PFSK-1 (cell line): ENCODE measurements around the gene TBC1D3B. TPM values are rescaled to one million over a fixed set of nuclear protein-coding genes. Genes with fewer than 3 reads are reported as not detected.
"Not testable (repeated sequence)": the region's sequence is repeated elsewhere in the genome, so short reads cannot be mapped to it uniquely, and the experiment has no call there.

Experiments used
- FOXP2 ChIP-seq: optimal IDR thresholded peaks from 2 replicates; pipeline ENCODE3; 2011; ENCODE audit warnings: borderline replicate concordance, control low read depth, inconsistent platforms; ENCODE audit not compliant: insufficient read depth; ENCODE audit errors: extremely low read length, extremely low read depth
- POLR2AphosphoS5 ChIP-seq: IDR thresholded peaks from 2 replicates; pipeline ENCODE4 v1.6.1; 2012; ENCODE audit warnings: low read depth, mild to moderate bottlenecking, control low read depth, low read length, moderate library complexity
- SIN3A ChIP-seq: IDR thresholded peaks from 2 replicates; pipeline ENCODE4 v1.6.1; 2012; ENCODE audit warnings: mild to moderate bottlenecking, low read length, moderate library complexity, borderline replicate concordance; ENCODE audit not compliant: insufficient read depth
- TAF1 ChIP-seq: IDR thresholded peaks from 2 replicates; pipeline ENCODE4 v1.6.1; 2012; ENCODE audit warnings: low read length, control low read depth, borderline replicate concordance; ENCODE audit not compliant: insufficient read depth
- polyA plus RNA-seq: library from polyadenylated mRNA; unstranded; fragments of >200 nt; gene quantifications from one replicate; pipeline ENCODE4 v1.2.1, GENCODE V29; 2012; ENCODE audit warnings: low read depth, missing spikeins; ENCODE audit not compliant: insufficient read length
- TF ChIP-seq, protein P1 (sequence below), 2 experiments: IDR thresholded peaks; 2 replicates each; pipeline versions ENCODE4 v1.6.1 to v1.8.0; 2011 to 2012; ENCODE audit warnings: low read depth in 2 of 2, low read length in 2 of 2, control low read depth in 1 of 2, inconsistent platforms in 1 of 2, mild to moderate bottlenecking in 1 of 2, moderate library complexity in 1 of 2; ENCODE audit not compliant: insufficient read depth in 1 of 2

Gene TBC1D3B
- 8.9 TPM for polyA plus RNA-seq

DNA sequence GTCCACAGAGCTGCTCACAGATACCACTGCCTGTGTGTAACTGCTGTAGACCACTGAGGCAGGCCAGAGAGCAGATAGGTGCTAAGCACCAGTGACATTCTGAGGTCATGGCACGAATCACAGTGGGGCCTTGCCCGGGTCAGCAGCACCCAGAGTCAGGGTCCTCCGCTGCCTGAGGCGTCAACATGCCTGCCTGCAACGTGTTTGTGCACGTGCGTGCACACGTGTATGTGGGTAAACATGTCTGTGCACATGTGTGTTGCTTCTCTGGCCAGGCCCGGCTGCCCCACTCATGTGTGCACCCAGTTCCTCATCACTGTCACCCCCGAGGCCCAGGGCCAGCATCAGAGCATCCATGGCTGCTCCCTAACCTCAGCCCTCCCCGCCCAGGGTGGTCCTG, at the start of gene TBC1D3B:
Gene TBC1D3B (minus strand): TSS at position 101 of the 400 bp plus-strand sequence. CDS start 1,586 bp downstream, outside the sequence.
- not testable (repeated sequence) for TF ChIP-seq POLR2AphosphoS5, TAF1, SIN3A

DNA sequence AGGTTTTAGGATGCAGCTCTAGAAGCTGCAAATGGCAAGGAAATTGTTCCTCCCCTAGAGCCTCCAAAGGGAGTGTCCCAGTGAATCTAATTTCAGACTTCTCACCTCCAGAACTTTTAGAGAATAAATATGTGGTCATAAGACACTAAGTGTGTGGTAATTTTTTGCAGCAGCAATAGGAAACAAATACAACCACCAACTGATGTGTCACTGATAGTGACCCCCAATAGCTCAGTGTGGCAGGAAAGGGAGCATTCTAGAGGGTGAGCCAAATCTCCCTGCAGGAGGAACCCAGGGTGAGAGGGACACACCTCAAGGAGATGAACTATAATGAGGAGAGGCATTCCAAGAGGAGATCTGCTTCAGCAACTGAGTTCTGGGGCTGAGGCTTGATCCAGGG, 38.5 kb upstream of the TBC1D3B start:
- TF ChIP-seq POLR2AphosphoS5, result no peak
- no peak for TF ChIP-seq FOXP2
- TF ChIP-seq TAF1, result no peak
- TF ChIP-seq, protein P1, sequence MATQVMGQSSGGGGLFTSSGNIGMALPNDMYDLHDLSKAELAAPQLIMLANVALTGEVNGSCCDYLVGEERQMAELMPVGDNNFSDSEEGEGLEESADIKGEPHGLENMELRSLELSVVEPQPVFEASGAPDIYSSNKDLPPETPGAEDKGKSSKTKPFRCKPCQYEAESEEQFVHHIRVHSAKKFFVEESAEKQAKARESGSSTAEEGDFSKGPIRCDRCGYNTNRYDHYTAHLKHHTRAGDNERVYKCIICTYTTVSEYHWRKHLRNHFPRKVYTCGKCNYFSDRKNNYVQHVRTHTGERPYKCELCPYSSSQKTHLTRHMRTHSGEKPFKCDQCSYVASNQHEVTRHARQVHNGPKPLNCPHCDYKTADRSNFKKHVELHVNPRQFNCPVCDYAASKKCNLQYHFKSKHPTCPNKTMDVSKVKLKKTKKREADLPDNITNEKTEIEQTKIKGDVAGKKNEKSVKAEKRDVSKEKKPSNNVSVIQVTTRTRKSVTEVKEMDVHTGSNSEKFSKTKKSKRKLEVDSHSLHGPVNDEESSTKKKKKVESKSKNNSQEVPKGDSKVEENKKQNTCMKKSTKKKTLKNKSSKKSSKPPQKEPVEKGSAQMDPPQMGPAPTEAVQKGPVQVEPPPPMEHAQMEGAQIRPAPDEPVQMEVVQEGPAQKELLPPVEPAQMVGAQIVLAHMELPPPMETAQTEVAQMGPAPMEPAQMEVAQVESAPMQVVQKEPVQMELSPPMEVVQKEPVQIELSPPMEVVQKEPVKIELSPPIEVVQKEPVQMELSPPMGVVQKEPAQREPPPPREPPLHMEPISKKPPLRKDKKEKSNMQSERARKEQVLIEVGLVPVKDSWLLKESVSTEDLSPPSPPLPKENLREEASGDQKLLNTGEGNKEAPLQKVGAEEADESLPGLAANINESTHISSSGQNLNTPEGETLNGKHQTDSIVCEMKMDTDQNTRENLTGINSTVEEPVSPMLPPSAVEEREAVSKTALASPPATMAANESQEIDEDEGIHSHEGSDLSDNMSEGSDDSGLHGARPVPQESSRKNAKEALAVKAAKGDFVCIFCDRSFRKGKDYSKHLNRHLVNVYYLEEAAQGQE (IDR thresholded peaks at IDR 0.05; ENCODE audit: insufficient read depth in 1 of 2, low read depth in 2 of 2, low read length in 2 of 2), result no peak
- TF ChIP-seq SIN3A, result no peak

DNA sequence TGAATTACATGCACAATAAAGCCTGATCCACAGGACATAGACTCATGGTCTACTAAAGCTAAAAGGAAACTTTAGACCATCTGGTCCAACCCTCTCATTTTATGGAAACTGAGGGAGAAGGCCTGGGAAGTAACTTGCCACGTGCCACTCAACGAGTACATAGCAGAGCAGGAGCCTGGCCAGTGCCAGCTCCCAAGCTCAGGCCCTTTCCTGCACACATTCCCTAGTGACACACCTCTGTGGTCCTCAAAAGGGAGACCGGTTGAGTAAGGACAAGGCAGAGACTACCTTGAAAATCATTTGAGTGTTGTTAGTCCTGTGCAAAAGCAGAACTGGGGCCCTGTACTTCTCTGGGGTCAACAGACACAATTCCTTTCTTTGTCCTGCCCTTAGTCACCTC, 37.3 kb upstream of the TBC1D3B start:
- TF ChIP-seq, protein P1 (IDR thresholded peaks at IDR 0.05; ENCODE audit: insufficient read depth in 1 of 2, low read depth in 2 of 2, low read length in 2 of 2), result no peak
- TF ChIP-seq TAF1, result no peak
- no peak for TF ChIP-seq SIN3A
- TF ChIP-seq FOXP2, result no peak
- TF ChIP-seq POLR2AphosphoS5, result no peak

- TF ChIP-seq TAF1 (no peak), SIN3A (no peak), FOXP2 (no peak), POLR2AphosphoS5 (no peak)
- TF ChIP-seq, protein P1 (IDR thresholded peaks at IDR 0.05; ENCODE audit: insufficient read depth in 1 of 2, low read depth in 2 of 2, low read length in 2 of 2), result no peak
These were observed 36.5 kb upstream of the TBC1D3B start for GRCh38 chr17:36212966-36213365.

DNA sequence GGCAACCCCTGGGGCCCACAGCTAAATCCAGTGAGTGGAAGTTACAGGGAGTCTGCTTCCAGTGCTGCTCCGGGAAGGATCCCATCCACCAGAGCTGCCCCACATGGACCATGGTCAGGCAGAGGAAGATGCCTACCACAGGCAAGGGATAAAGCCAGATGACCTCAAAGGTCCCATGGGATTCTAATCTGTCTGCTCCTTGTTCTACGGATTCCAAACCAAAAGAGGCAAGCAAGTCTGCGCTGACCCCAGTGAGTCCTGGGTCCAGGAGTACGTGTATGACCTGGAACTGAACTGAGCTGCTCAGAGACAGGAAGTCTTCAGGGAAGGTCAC, 35.8 kb upstream of the TBC1D3B start:
- TF ChIP-seq SIN3A (no peak), TAF1 (no peak), FOXP2 (no peak), POLR2AphosphoS5 (no peak)
- TF ChIP-seq, protein P1 (IDR thresholded peaks at IDR 0.05; ENCODE audit: insufficient read depth in 1 of 2, low read depth in 2 of 2, low read length in 2 of 2), result no peak
